K562 (cell line): ENCODE data around the gene RPL39L. TPM values are rescaled to one million over a fixed set of nuclear protein-coding genes. Genes with fewer than 3 reads are reported as not detected.

Experiments used
- ATF1 ChIP-seq, 2 experiments: fragments of 450-650 bp in 1 of 2; IDR thresholded peaks; 2 replicates each; pipeline ENCODE4 v1.6.1; 2016; ENCODE audit warnings: missing compliant biosample characterization in 1 of 2, missing genetic modification characterization in 1 of 2
- CREM ChIP-seq: IDR thresholded peaks from 2 replicates; pipeline ENCODE4 v1.6.1; 2014; ENCODE audit warnings: antibody characterized with exemption, low read depth
- CXXC5 ChIP-seq: fragments of 250-450 bp; sonication (Bioruptor Pico); IDR thresholded peaks from 2 replicates; pipeline ENCODE4 v1.8.0; 2022; ENCODE audit warnings: inconsistent platforms, mild to moderate bottlenecking, moderate library complexity
- IRF2 ChIP-seq: sonication (generic); formaldehyde crosslinking; IDR thresholded peaks from 2 replicates; pipeline ENCODE4 v1.8.1; 2022; ENCODE audit warnings: mild to moderate bottlenecking, missing genetic modification reagents
- MBD2 ChIP-seq: sonication (generic); IDR thresholded peaks from 2 replicates; pipeline ENCODE4 v1.6.1; 2016; ENCODE audit warnings: low read depth, borderline replicate concordance
- NFE2L1 ChIP-seq: fragments of 450-650 bp; IDR thresholded peaks from 2 replicates; pipeline ENCODE4 v1.6.1; 2016; ENCODE audit warnings: missing genetic modification characterization, low read depth, mild to moderate bottlenecking, missing compliant biosample characterization, moderate library complexity, borderline replicate concordance
- NONO ChIP-seq, 2 experiments: fragments of 200-400 bp in 1 of 2; fragments of 450-650 bp in 1 of 2; formaldehyde crosslinking in 1 of 2; IDR thresholded peaks; 2 replicates each; pipeline ENCODE4 v1.6.1; 2017; ENCODE audit warnings: low read depth in 2 of 2, mild to moderate bottlenecking in 2 of 2, moderate library complexity in 2 of 2, low read length in 1 of 2
- PHF8 ChIP-seq: fragments of 200-600 bp; sonication (generic); IDR thresholded peaks from 2 replicates; pipeline ENCODE4 v1.6.1; 2012; ENCODE audit warnings: mixed run types, mild to moderate bottlenecking, inconsistent platforms, low read length, moderate library complexity, borderline replicate concordance
- PHTF2 ChIP-seq: fragments of 250-450 bp; sonication (Bioruptor Pico); IDR thresholded peaks from 2 replicates; pipeline ENCODE4 v1.5.0; 2021; ENCODE audit warnings: mild to moderate bottlenecking
- SMC3 ChIP-seq: conservative IDR thresholded peaks from 2 replicates; pipeline ENCODE4 v1.6.1; 2011; ENCODE audit warnings: low read depth, low read length, improper control_type of control experiment; ENCODE audit not compliant: insufficient read depth
- ZNF707 ChIP-seq: fragments of 250-450 bp; sonication (Bioruptor Pico); conservative IDR thresholded peaks from 2 replicates; pipeline ENCODE4 v1.8.0; 2022; ENCODE audit warnings: inconsistent platforms, mild to moderate bottlenecking, moderate library complexity
- polyA plus RNA-seq, 8 experiments: library from polyadenylated mRNA; depleted of rRNA in 4 of 8; stranded (reverse) in 5 of 8; unstranded in 3 of 8; fragments of >200 nt; fragmentation: Nextera tagmentation in 2 of 8; fragmentation: Illumina TruSeq in 1 of 8; extraction: Ambion mirVana in 2 of 8; extraction: Trizol in 1 of 8; gene quantifications; 2 replicates each; pipeline versions ENCODE4 v1.2.1 to v1.2.3, GENCODE V29; 2011 to 2014; ENCODE audit warnings: inconsistent platforms in 1 of 8, missing spikeins in 1 of 8
- total RNA-seq, 7 experiments: library from RNA; depleted of rRNA in 6 of 7; stranded (reverse); fragments of >200 nt in 6 of 7; fragmentation: Illumina TruSeq in 2 of 7; extraction: Trizol in 2 of 7; gene quantifications; 2 replicates each; pipeline versions ENCODE4 v1.2.1 to v1.2.3, GENCODE V29; 2011 to 2021; ENCODE audit warnings: low replicate concordance in 1 of 7
- TF ChIP-seq, protein P1 (sequence below): sonication (generic); formaldehyde crosslinking; IDR thresholded peaks from 2 replicates; pipeline ENCODE4 v1.8.0; 2022; ENCODE audit warnings: mild to moderate bottlenecking, missing genetic modification reagents, borderline replicate concordance
- TF ChIP-seq, protein P2 (sequence below), 2 experiments: fragments of 450-650 bp; IDR thresholded peaks; 2 replicates each; pipeline ENCODE4 v1.6.1; 2016; ENCODE audit warnings: mild to moderate bottlenecking in 2 of 2, borderline replicate concordance in 1 of 2, low read depth in 1 of 2, moderate library complexity in 1 of 2
- TF ChIP-seq, protein P3 (sequence below): fragments of 250-450 bp; sonication (Bioruptor Pico); IDR thresholded peaks from 2 replicates; pipeline ENCODE4 v1.5.0; 2021; ENCODE audit warnings: mild to moderate bottlenecking, moderate library complexity

The RPL39L gene
- total and polyA plus RNA-seq, 9 of the 15 experiments (the other 6 are each of a cell fraction or from before 2014, with no cell fraction given) = 15.0 to 122 (median 45.5) TPM

DNA sequence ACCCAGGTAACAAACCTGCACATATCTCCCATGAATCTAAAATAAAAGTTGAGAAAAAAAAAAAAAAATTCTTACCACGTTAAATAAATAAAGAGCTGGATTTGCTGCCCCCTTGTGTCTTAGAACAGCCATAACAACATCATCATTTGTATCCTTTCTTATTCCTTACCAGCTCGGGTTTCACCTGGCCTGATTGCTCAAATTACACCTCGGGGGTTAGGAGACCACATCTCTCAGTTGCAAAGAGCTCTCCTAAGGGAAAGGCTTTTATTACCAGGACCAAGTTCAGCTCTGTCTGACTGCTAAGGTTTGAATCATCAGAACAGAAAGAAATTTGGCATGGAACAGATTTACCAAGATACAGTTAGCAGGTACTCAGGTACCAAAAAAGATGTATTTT is 25.8 kb upstream of the RPL39L start (continued):
- TF ChIP-seq CXXC5 (CRISPR knock-in tag) (no peak), SMC3 (peak; percentile 71), PHF8 (no peak), ZNF707 (CRISPR knock-in tag) (no peak), NONO (IDR thresholded peaks at IDR 0.05; ENCODE audit: low read depth in 2 of 2, low read length in 1 of 2) (no peak), MBD2 (no peak), ATF1 (CRISPR knock-in tag; IDR thresholded peaks at IDR 0.05) (no peak), ATF1 (tag; IDR thresholded peaks at IDR 0.05) (no peak; the same call in 1 of the 2 replicates), IRF2 (CRISPR knock-in tag) (no peak), NFE2L1 (no peak), CREM (no peak), PHTF2 (CRISPR knock-in tag) (no peak)
- TF ChIP-seq, protein P1, sequence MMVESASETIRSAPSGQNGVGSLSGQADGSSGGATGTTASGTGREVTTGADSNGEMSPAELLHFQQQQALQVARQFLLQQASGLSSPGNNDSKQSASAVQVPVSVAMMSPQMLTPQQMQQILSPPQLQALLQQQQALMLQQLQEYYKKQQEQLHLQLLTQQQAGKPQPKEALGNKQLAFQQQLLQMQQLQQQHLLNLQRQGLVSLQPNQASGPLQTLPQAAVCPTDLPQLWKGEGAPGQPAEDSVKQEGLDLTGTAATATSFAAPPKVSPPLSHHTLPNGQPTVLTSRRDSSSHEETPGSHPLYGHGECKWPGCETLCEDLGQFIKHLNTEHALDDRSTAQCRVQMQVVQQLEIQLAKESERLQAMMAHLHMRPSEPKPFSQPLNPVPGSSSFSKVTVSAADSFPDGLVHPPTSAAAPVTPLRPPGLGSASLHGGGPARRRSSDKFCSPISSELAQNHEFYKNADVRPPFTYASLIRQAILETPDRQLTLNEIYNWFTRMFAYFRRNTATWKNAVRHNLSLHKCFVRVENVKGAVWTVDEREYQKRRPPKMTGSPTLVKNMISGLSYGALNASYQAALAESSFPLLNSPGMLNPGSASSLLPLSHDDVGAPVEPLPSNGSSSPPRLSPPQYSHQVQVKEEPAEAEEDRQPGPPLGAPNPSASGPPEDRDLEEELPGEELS (CRISPR knock-in tag) = no peak
- TF ChIP-seq, protein P2, sequence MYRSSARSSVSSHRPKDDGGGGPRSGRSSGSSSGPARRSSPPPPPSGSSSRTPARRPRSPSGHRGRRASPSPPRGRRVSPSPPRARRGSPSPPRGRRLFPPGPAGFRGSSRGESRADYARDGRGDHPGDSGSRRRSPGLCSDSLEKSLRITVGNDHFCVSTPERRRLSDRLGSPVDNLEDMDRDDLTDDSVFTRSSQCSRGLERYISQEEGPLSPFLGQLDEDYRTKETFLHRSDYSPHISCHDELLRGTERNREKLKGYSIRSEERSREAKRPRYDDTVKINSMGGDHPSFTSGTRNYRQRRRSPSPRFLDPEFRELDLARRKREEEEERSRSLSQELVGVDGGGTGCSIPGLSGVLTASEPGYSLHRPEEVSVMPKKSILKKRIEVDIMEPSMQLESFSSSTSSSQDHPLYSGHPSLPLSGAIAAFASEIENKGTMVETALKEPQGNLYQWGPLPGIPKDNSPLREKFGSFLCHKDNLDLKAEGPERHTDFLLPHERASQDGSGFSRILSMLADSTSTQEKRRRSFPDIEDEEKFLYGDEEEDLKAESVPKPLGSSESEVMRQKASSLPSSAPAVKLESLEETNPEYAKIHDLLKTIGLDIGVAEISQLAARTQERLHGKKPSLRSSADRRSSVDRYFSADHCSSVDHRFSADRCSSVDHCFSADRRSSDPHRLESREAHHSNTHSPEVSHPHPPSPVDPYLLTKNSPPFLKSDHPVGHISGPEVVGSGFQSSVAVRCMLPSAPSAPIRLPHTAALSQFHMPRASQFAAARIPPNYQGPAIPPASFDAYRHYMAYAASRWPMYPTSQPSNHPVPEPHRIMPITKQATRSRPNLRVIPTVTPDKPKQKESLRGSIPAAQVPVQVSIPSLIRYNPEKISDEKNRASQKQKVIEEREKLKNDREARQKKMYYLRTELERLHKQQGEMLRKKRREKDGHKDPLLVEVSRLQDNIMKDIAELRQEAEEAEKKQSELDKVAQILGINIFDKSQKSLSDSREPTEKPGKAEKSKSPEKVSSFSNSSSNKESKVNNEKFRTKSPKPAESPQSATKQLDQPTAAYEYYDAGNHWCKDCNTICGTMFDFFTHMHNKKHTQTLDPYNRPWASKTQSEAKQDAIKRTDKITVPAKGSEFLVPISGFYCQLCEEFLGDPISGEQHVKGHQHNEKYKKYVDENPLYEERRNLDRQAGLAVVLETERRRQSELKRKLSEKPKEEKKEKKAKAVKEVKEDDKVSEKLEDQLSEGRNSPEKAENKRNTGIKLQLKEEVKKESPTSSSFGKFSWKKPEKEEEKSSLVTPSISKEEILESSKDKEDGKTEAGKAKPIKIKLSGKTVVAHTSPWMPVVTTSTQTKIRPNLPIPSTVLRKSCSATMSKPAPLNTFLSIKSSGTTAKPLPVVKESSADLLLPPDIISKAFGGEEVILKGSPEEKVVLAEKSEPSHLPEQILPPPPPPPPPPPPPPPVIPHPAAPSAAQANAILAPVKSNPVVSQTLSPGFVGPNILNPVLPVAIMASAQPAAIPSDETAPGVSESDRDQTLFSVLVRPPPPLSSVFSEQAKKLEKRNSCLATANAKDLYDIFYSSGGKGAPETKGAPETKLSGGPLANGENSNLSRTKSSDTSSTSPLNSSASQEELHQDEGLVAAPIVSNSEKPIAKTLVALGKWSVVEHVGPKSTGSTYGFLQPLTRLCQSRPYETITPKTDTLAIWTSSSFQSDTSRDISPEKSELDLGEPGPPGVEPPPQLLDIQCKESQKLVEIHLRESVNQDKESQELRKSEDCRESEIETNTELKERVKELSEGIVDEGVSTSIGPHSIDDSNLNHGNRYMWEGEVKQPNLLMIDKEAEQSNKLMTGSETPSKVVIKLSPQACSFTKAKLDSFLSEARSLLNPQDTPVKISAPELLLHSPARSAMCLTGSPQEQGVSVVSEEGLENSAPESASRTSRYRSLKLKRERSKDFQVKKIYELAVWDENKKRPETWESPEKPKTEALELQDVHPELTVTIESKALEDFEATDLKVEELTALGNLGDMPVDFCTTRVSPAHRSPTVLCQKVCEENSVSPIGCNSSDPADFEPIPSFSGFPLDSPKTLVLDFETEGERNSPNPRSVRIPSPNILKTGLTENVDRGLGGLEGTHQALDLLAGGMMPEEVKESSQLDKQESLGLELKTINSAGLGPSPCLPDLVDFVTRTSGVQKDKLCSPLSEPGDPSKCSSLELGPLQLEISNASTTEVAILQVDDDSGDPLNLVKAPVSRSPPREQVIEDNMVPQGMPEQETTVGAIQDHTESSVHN (IDR thresholded peaks at IDR 0.05; ENCODE audit: borderline replicate concordance in 1 of 2, low read depth in 1 of 2) = no peak
- TF ChIP-seq, protein P3, sequence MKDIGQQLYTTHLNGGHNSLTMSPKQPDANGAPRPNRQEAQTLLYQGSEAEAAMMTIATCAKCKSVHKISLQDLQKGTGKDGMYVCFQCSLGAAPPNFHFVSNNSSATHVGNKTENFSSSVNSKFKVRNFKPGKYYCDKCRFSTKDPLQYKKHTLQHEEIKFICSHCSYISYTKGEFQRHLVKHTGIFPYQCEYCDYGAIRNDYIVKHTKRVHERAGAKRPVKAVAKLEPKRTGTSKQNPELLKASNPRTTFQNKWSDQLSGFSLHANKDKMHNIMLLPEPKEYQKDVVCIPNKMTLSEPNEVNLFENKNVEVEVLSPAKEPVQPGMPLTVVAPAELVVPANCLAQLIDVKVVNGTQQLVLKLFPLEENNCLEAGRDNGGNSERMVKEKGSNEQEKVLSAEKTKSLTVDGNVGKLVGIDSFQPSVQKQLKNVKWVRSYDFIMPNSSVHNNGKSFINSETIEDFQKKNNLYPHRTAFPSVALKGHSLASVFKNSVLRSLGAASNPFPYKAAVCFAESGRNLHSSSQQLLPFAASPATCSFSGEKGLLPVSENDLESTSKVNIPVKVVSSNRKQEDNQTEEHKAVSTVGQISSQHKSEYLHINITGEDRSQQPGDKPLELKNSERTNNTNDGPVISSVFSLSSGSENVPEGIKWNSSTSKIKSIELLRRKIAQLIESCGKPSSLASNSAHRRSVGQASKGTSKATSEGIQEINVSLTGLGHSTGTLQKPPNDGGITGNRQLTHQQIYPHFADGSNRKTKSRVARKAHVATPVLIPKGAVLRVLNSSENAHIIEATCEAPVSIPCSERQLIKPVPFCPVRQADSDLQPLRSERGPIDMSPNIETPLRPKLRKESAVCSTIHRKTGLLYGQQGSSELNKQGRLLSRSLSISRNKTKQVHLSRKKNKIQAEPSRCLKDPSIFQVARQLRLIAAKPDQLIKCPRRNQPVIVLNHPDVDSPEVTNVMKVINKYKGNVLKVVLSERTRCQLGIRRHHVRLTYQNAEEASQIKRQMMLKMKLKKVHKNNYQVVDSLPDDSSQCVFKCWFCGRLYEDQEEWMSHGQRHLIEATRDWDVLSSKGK (CRISPR knock-in tag) = no peak
